EL (cell line): Measurements from ENCODE around the gene IRF4.

Experiments
- DNase-seq: peaks from one replicate; pipeline ENCODE4 v3.0.0-alpha.2; 2016

IRF4 gene

GRCh38 chr6:382883-383810 is 8.4 kb upstream of the IRF4 start:
- DNase-seq, result no peak

- no peak for DNase-seq
Measured at GRCh38 chr6:383856-384255, 7.7 kb upstream of the IRF4 start.

GRCh38 chr6:384898-385297 is 6.7 kb upstream of the IRF4 start:
- DNase-seq, result no peak

GRCh38 chr6:385614-386013 is 5.9 kb upstream of the IRF4 start:
- no peak for DNase-seq

- DNase-seq, result no peak
Measured at GRCh38 chr6:386688-387266, 4.8 kb upstream of the IRF4 start.

- no peak for DNase-seq
Measured at GRCh38 chr6:387293-387741, 4.2 kb upstream of the IRF4 start.

GRCh38 chr6:388202-388903 is 3.2 kb upstream of the IRF4 start:
- DNase-seq, result no peak

- DNase-seq, result no peak
Measured at GRCh38 chr6:389143-389542, 2.4 kb upstream of the IRF4 start.

GRCh38 chr6:389622-390021 is 1.9 kb upstream of the IRF4 start:
- no peak for DNase-seq

- peak; percentile 18 for DNase-seq
Measured at GRCh38 chr6:390914-391558, 516 bp upstream of the IRF4 start.

GRCh38 chr6:392441-393390 is 1.2 kb downstream of the IRF4 start:
- no peak for DNase-seq

GRCh38 chr6:393391-394221 is 2.1 kb downstream of the IRF4 start:
- no peak for DNase-seq

GRCh38 chr6:394641-395289 is 3.2 kb downstream of the IRF4 start:
- DNase-seq, result no peak

GRCh38 chr6:395432-396125 is 4.0 kb downstream of the IRF4 start:
- DNase-seq, result no peak

GRCh38 chr6:396126-396520 is 4.6 kb downstream of the IRF4 start:
- DNase-seq, result no peak

GRCh38 chr6:397056-397455 is 5.5 kb downstream of the IRF4 start:
- DNase-seq, result no peak

GRCh38 chr6:397604-398003 is 6.1 kb downstream of the IRF4 start:
- no peak for DNase-seq

- DNase-seq, result no peak
Measured at GRCh38 chr6:398065-398464, 6.5 kb downstream of the IRF4 start.

- no peak for DNase-seq
Measured at GRCh38 chr6:398558-399078, 7.1 kb downstream of the IRF4 start.
